ENCODE data around the gene GABBR1.

GABBR1 gene

DNA sequence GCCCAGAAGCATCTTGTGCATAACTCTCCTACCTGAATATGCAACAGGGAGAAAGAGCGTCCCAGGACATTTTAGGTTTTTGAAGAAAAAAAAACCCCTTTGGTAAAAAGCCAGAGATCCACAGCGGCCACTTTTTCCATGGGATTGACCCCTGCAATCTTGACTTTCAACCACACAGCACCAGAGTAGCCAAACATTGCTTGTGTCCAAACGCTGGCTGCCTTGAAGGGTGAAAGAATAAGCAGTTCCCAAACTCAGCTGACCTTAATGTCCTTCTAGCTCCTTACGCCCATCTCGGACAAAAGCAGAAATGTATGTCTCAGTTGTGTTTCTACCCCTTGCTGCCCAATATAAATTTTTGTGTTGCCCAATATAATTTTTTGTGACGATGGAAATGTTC lies 22.7 kb upstream of the GABBR1 start:
- H3K27me3 ChIP-seq (ENCODE audit: control insufficient read depth in 1 of 2, insufficient read depth in 1 of 2, low read length in 2 of 2) = peaks cover 27 to 47% of the 10 kb centered on the region in 2 experiments
- DNase-seq = no peak
- H2BK5ac ChIP-seq (ENCODE audit: low read depth, low read length, poor library complexity, severe bottlenecking) = no peak overlapping the region
- peaks cover 2% of the 10 kb centered on the region for H3K4me1 ChIP-seq (ENCODE audit: control insufficient read depth, insufficient read depth, low read depth, low read length)
- no peak overlapping the region for H3K4me3 ChIP-seq (ENCODE audit: insufficient read depth in 1 of 2, low read depth in 1 of 2, low read length in 2 of 2)
- 66% methylated on average over 4 of the region's 6 CpGs for WGBS
- H3K9ac ChIP-seq (ENCODE audit: low read length) = no peak overlapping the region
- no peaks in the 10 kb centered on the region for H3K9me3 ChIP-seq (ENCODE audit: control insufficient read depth, low read length)
- no peak overlapping the region for H3K4me2 ChIP-seq (ENCODE audit: low read length, poor library complexity, severe bottlenecking)
- H3K36me3 ChIP-seq (ENCODE audit: control insufficient read depth in 1 of 2, insufficient read depth in 2 of 2, low read depth in 1 of 2, low read length in 2 of 2) = no peaks in the 10 kb centered on the region
- no peak overlapping the region for H3K27ac ChIP-seq (ENCODE audit: low read length, poor library complexity, severe bottlenecking)
- no peak overlapping the region for H4K8ac ChIP-seq (ENCODE audit: low read length)
- H3K79me1 ChIP-seq (replicated peaks; ENCODE audit: low read length, poor library complexity, severe bottlenecking) = no peaks in the 10 kb centered on the region
- no peak overlapping the region for H3K14ac ChIP-seq (ENCODE audit: low read length in 2 of 2)
- no peak overlapping the region for H3K18ac ChIP-seq (ENCODE audit: low read depth in 1 of 2, low read length in 2 of 2)
- H4K91ac ChIP-seq (ENCODE audit: low read length) = no peak overlapping the region
- no peak overlapping the region for H3K4ac ChIP-seq (ENCODE audit: low read depth in 1 of 2, low read length in 2 of 2)
- no peak overlapping the region for H2AK5ac ChIP-seq (ENCODE audit: low read length, severe bottlenecking)
- no peak overlapping the region for H2BK15ac ChIP-seq (ENCODE audit: low read depth, poor library complexity, severe bottlenecking)
- H3K23ac ChIP-seq (ENCODE audit: low read length in 2 of 2) = no peak overlapping the region
- H2AFZ ChIP-seq (ENCODE audit: low read depth, low read length) = no peak overlapping the region
- H2BK120ac ChIP-seq (ENCODE audit: low read depth, low read length) = no peak overlapping the region
- H2BK12ac ChIP-seq (ENCODE audit: low read length in 2 of 2) = no peak overlapping the region

DNA sequence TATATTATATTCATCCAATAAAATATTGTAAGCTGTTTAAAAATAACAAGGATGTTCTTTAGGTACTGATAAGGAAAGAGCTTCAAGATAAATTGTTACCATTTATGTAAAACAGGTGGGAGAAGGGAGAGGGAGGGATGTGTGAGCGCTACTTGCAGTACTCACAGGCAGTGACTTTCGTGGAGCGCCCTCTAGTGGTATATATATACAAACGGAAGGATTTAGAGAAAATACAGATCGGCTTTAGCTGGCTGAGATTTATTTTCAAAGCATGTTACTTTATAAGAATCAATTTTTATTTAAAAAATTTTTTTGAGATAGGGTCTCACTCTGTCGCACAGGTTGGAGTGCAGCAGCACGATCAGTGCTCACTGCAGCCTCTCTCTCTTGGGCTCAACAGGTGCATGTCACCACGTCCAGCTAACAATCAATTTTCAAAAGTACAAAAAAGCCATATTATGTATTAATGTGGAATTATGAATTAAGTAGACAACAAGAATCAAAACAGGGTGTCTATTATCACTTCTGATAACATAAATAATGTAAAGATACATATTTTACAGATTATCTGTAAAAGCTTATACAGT lies 20.6 kb upstream of the GABBR1 start:
- no peak overlapping the region for H3K4ac ChIP-seq (ENCODE audit: low read depth in 1 of 2, low read length in 2 of 2)
- no peaks in the 10 kb centered on the region for H3K9me3 ChIP-seq (ENCODE audit: control insufficient read depth, low read length)
- peaks cover 24 to 35% of the 10 kb centered on the region in 2 experiments for H3K27me3 ChIP-seq (ENCODE audit: control insufficient read depth in 1 of 2, insufficient read depth in 1 of 2, low read length in 2 of 2)
- H2BK5ac ChIP-seq (ENCODE audit: low read depth, low read length, poor library complexity, severe bottlenecking) = no peak overlapping the region
- 0% methylated on average over 1 of the region's 8 CpGs for WGBS
- H2AFZ ChIP-seq (ENCODE audit: low read depth, low read length) = no peak overlapping the region
- DNase-seq = peak; percentile 71
- no peak overlapping the region for H2BK15ac ChIP-seq (ENCODE audit: low read depth, poor library complexity, severe bottlenecking)
- H3K18ac ChIP-seq (ENCODE audit: low read depth in 1 of 2, low read length in 2 of 2) = no peak overlapping the region
- no peak overlapping the region for H3K27ac ChIP-seq (ENCODE audit: low read length, poor library complexity, severe bottlenecking)
- no peaks in the 10 kb centered on the region for H3K36me3 ChIP-seq (ENCODE audit: control insufficient read depth in 1 of 2, insufficient read depth in 2 of 2, low read depth in 1 of 2, low read length in 2 of 2)
- H2BK120ac ChIP-seq (ENCODE audit: low read depth, low read length) = no peak overlapping the region
- H3K4me2 ChIP-seq (ENCODE audit: low read length, poor library complexity, severe bottlenecking) = no peak overlapping the region
- no peak overlapping the region for H4K8ac ChIP-seq (ENCODE audit: low read length)
- H3K4me3 ChIP-seq (ENCODE audit: insufficient read depth in 1 of 2, low read depth in 1 of 2, low read length in 2 of 2) = no peak overlapping the region
- no peak overlapping the region for H3K23ac ChIP-seq (ENCODE audit: low read length in 2 of 2)
- no peaks in the 10 kb centered on the region for H3K79me1 ChIP-seq (replicated peaks; ENCODE audit: low read length, poor library complexity, severe bottlenecking)
- no peak overlapping the region for H3K9ac ChIP-seq (ENCODE audit: low read length)
- no peak overlapping the region for H4K91ac ChIP-seq (ENCODE audit: low read length)
- peaks cover 8% of the 10 kb centered on the region for H3K4me1 ChIP-seq (ENCODE audit: control insufficient read depth, insufficient read depth, low read depth, low read length)
- no peak overlapping the region for H2AK5ac ChIP-seq (ENCODE audit: low read length, severe bottlenecking)
- no peak overlapping the region for H2BK12ac ChIP-seq (ENCODE audit: low read length in 2 of 2)
- H3K14ac ChIP-seq (ENCODE audit: low read length in 2 of 2) = no peak overlapping the region

DNA sequence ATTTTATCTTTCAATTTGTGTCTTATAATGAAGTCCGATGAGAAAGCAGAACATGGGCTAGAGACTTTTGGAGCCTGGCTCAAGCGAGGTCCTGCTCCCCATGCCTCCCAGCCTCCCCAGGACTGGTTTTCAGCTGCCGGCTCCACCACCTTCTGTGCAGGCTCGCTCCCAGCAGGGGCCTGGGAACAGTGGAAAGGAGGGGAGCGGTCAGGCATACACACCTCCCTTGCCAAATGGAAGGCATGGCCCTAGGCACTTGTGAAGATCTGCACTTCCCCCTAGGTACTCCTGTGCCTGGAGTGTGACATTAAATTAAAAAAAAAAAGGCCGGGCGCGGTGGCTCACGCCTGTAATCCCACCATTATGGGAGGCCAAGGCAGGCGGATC lies 19.2 kb upstream of the GABBR1 start:
- no peak for DNase-seq
- no peak overlapping the region for H3K4ac ChIP-seq (ENCODE audit: low read depth in 1 of 2, low read length in 2 of 2)
- H3K36me3 ChIP-seq (ENCODE audit: control insufficient read depth in 1 of 2, insufficient read depth in 2 of 2, low read depth in 1 of 2, low read length in 2 of 2) = no peaks in the 10 kb centered on the region
- peaks cover 8% of the 10 kb centered on the region for H3K4me1 ChIP-seq (ENCODE audit: control insufficient read depth, insufficient read depth, low read depth, low read length)
- no peak overlapping the region for H4K91ac ChIP-seq (ENCODE audit: low read length)
- H3K27me3 ChIP-seq (ENCODE audit: control insufficient read depth in 1 of 2, insufficient read depth in 1 of 2, low read length in 2 of 2) = peaks cover 19 to 31% of the 10 kb centered on the region in 2 experiments
- H2AK5ac ChIP-seq (ENCODE audit: low read length, severe bottlenecking) = no peak overlapping the region
- no peak overlapping the region for H2AFZ ChIP-seq (ENCODE audit: low read depth, low read length)
- no peak overlapping the region for H3K14ac ChIP-seq (ENCODE audit: low read length in 2 of 2)
- peak overlapping the region; percentile 84 for H4K8ac ChIP-seq (ENCODE audit: low read length)
- no peak overlapping the region for H3K27ac ChIP-seq (ENCODE audit: low read length, poor library complexity, severe bottlenecking)
- no peak overlapping the region for H3K4me2 ChIP-seq (ENCODE audit: low read length, poor library complexity, severe bottlenecking)
- H3K9me3 ChIP-seq (ENCODE audit: control insufficient read depth, low read length) = no peaks in the 10 kb centered on the region
- no peaks in the 10 kb centered on the region for H3K79me1 ChIP-seq (replicated peaks; ENCODE audit: low read length, poor library complexity, severe bottlenecking)
- H3K4me3 ChIP-seq (ENCODE audit: insufficient read depth in 1 of 2, low read depth in 1 of 2, low read length in 2 of 2) = no peak overlapping the region
- no peak overlapping the region for H2BK5ac ChIP-seq (ENCODE audit: low read depth, low read length, poor library complexity, severe bottlenecking)
- H3K23ac ChIP-seq (ENCODE audit: low read length in 2 of 2) = no peak overlapping the region
- no peak overlapping the region for H2BK15ac ChIP-seq (ENCODE audit: low read depth, poor library complexity, severe bottlenecking)
- H2BK120ac ChIP-seq (ENCODE audit: low read depth, low read length) = no peak overlapping the region
- H2BK12ac ChIP-seq (ENCODE audit: low read length in 2 of 2) = no peak overlapping the region
- no peak overlapping the region for H3K18ac ChIP-seq (ENCODE audit: low read depth in 1 of 2, low read length in 2 of 2)
- WGBS = 76% methylated on average over 10 of the region's 10 CpGs
- H3K9ac ChIP-seq (ENCODE audit: low read length) = no peak overlapping the region

DNA sequence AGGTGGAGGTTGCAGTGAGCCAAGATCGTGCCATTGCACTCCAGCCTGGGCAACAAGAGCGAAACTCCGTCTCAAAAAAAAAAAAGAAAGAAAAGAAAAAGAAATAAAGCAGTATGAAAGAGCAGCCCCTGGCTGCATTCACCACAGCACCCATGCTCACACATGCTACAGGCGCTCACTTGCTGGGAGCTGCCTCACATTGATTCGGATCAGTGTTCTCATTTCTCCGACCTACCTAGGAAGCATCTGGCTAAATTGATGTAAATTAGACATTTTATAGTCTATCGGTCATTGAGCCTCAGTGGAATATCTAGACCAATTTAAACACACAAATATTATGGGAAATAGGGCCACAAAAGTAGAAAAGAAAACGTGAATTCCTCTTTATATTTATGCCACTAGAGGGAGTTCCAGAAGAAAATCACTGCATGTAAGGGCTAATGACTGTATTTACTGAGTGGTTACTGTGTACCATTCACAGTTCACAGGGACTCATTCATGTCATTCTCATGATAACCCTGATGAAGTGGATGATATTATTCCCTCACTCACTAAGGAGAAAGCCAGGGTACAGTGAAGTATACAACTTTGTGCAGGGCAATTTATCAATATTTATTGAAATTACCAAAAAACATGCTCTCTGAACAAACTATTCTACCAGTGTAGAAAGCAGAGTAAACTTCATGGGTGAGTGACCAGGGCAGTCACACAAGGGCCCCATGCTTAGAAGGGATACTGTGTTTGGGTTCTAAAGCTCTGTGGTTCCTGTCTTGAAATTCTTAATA lies 18.6 kb upstream of the GABBR1 start:
- DNase-seq = peak; percentile 57
- H3K9ac ChIP-seq (ENCODE audit: low read length) = no peak overlapping the region
- WGBS = no CpG with 5 or more reads among the region's 8 CpGs

More for the DNA sequence above, 18.6 kb upstream of the GABBR1 start:
- Histone ChIP-seq H3K9me3 (ENCODE audit: control insufficient read depth, low read length) (no peaks in the 10 kb centered on the region), H3K18ac (ENCODE audit: low read depth in 1 of 2, low read length in 2 of 2) (no peak overlapping the region), H2AFZ (ENCODE audit: low read depth, low read length) (no peak overlapping the region), H3K4me3 (ENCODE audit: insufficient read depth in 1 of 2, low read depth in 1 of 2, low read length in 2 of 2) (no peak overlapping the region), H3K4me1 (ENCODE audit: control insufficient read depth, insufficient read depth, low read depth, low read length) (peaks cover 8% of the 10 kb centered on the region), H4K91ac (ENCODE audit: low read length) (no peak overlapping the region), H3K27ac (ENCODE audit: low read length, poor library complexity, severe bottlenecking) (no peak overlapping the region), H2BK5ac (ENCODE audit: low read depth, low read length, poor library complexity, severe bottlenecking) (no peak overlapping the region), H3K4ac (ENCODE audit: low read depth in 1 of 2, low read length in 2 of 2) (no peak overlapping the region), H3K14ac (ENCODE audit: low read length in 2 of 2) (no peak overlapping the region), H3K4me2 (ENCODE audit: low read length, poor library complexity, severe bottlenecking) (no peak overlapping the region), H3K36me3 (ENCODE audit: control insufficient read depth in 1 of 2, insufficient read depth in 2 of 2, low read depth in 1 of 2, low read length in 2 of 2) (no peaks in the 10 kb centered on the region), H2BK120ac (ENCODE audit: low read depth, low read length) (no peak overlapping the region), H2BK12ac (ENCODE audit: low read length in 2 of 2) (no peak overlapping the region), H4K8ac (ENCODE audit: low read length) (no peak overlapping the region), H3K23ac (ENCODE audit: low read length in 2 of 2) (no peak overlapping the region), H2BK15ac (ENCODE audit: low read depth, poor library complexity, severe bottlenecking) (no peak overlapping the region), H3K27me3 (ENCODE audit: control insufficient read depth in 1 of 2, insufficient read depth in 1 of 2, low read length in 2 of 2) (peaks cover 13 to 25% of the 10 kb centered on the region in 2 experiments), H3K79me1 (replicated peaks; ENCODE audit: low read length, poor library complexity, severe bottlenecking) (no peaks in the 10 kb centered on the region), H2AK5ac (ENCODE audit: low read length, severe bottlenecking) (no peak overlapping the region)
